ENCODE results near the gene CMTM6.
A peak's percentile ranks its signal among the peaks of the same experiment; 100 is the strongest.
"Not testable (repeated sequence)": the region's sequence is repeated elsewhere in the genome, so short reads cannot be mapped to it uniquely, and the experiment has no call there.

The CMTM6 gene

DNA sequence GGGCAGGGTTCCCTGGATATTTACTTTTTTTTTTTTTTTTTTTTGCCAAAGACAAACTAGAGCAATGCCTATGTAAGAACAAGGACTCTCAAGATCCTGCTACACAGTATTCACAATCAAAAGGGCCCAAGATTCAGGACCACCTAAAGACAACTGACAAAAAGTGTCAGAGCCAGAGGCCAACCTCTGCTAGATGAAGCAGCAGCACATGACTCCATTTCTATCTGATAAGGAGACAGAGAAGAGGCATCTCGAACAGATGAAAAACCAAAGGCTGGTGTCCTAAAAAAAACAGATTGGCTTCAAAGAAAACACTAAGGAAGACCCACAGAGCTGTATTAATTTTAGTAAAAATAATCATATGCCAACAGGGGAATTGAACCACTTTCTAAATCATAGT lies 20.0 kb downstream of the CMTM6 start:
- no peak for TF ChIP-seq CTCF (conservative IDR thresholded peaks at IDR 0.05; ENCODE audit: low read depth, low read length)
- DNase-seq (ENCODE audit: low read depth) = no peak
- no peak overlapping the region for H3K4me3 ChIP-seq (ENCODE audit: low read depth, low read length)

GRCh38 chr3:32481791-32482631 lies 20.6 kb downstream of the CMTM6 start:
- TF ChIP-seq CTCF (conservative IDR thresholded peaks at IDR 0.05; ENCODE audit: low read depth, low read length) = no peak
- DNase-seq (ENCODE audit: low read depth) = no peak
- H3K4me3 ChIP-seq (ENCODE audit: low read depth, low read length) = no peak overlapping the region

DNA sequence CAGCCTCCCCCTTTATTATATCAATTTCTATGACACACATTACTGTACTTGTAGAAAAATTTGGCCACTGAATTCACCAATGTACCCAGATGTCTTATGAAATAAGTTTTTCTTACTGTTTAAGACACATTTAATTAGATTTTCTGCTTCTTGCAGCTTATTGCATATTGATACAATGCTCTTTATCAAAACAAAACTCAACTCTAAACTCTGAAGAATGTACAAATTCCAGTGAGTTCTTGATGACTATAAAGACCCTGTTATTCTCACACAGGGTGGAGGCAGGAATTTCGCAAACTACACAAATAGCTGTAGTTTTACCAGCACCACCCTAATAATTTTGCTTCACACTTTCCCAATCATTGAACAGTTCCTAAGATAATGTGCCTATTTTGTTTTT lies 22.0 kb downstream of the CMTM6 start:
- TF ChIP-seq CTCF (conservative IDR thresholded peaks at IDR 0.05; ENCODE audit: low read depth, low read length) = no peak

DNA sequence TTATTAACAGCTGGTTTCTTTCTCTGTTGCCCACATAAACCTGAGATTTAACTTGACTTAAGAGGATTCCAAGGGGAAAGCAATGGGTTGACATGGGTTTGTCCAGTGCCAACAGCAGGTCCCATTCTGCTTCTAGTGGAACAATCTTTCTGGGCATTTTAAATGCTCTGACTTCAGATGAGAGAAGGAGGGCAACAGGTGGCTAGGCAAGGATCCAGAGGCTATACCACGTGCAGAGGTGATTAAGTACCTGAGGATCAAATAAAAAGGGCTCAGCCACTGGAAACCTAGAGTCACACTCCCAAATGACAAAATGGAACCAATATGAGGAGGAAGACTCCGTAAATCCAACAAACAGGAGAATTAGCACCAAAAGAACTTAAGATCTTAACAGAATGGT lies 28.5 kb downstream of the CMTM6 start:
- no peak overlapping the region for H3K4me3 ChIP-seq (ENCODE audit: low read depth, low read length)
- no peak for TF ChIP-seq CTCF (conservative IDR thresholded peaks at IDR 0.05; ENCODE audit: low read depth, low read length)
- DNase-seq (ENCODE audit: low read depth) = no peak

More for the DNA sequence above, 22.0 kb downstream of the CMTM6 start:
- no peak overlapping the region for H3K4me3 ChIP-seq (ENCODE audit: low read depth, low read length)
- peak; percentile 42 for DNase-seq (ENCODE audit: low read depth)

DNA sequence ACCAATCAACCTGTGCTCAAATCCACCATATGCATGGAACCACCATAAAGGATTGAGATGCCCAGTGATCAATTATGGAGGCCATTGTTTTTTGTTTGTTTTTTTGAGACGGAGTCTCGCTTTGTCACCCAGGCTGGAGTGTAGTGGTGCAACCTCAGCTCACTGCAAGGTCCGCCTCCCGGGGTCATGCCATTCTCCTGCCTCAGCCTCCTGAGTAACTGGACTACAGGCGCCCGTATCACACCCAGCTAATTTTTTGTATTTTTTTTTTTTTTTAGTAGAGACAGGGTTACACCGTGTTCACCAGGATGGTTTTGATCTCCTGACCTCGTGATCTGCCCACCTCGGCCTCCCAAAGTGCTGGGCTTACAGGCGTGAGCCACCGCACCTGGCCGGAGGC lies 30.5 kb downstream of the CMTM6 start:
- not testable (repeated sequence) for DNase-seq (ENCODE audit: low read depth); H3K4me3 ChIP-seq (ENCODE audit: low read depth, low read length)

DNA sequence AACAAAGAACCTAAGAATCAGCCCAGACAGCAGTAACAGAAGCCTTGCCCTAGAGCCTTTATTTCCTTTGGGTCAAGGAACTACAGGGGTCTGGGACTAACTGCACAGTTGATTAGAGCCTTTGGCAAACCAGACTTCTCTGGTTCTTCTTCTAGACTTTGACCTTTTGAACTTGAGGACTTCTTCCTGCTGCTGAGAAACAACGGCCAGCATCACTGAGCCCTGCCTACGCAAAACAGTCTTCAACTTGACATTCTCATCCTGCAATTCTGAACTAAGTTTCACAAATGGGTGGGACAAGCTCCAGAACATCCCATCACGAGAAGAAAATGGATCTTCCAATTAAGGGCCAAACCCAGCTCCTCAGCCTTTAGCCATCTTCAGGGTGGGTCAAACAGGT lies 31.4 kb downstream of the CMTM6 start:
- DNase-seq (ENCODE audit: low read depth) = no peak
- no peak for TF ChIP-seq CTCF (conservative IDR thresholded peaks at IDR 0.05; ENCODE audit: low read depth, low read length)
- H3K4me3 ChIP-seq (ENCODE audit: low read depth, low read length) = no peak overlapping the region

- no peak overlapping the region for H3K4me3 ChIP-seq (ENCODE audit: low read depth, low read length)
- TF ChIP-seq CTCF (conservative IDR thresholded peaks at IDR 0.05; ENCODE audit: low read depth, low read length) = no peak
- no peak for DNase-seq (ENCODE audit: low read depth)
Observed at GRCh38 chr3:32470362-32470761, 32.3 kb downstream of the CMTM6 start.

Data from choroid plexus epithelial cell (primary cell).